ENCODE results near the gene CAPN1.

The CAPN1 gene

GRCh38 chr11:65185869-65186341 lies 4.2 kb downstream of the CAPN1 start:
- no peak overlapping the region for H3K4me3 ChIP-seq (ENCODE audit: low read depth, low read length)

GRCh38 chr11:65186701-65187100 lies 5.0 kb downstream of the CAPN1 start:
- no peak for TF ChIP-seq CTCF (conservative IDR thresholded peaks at IDR 0.05; ENCODE audit: low read depth, low read length)
- no peak overlapping the region for H3K4me3 ChIP-seq (ENCODE audit: low read depth, low read length)

More at GRCh38 chr11:65185869-65186341, 4.2 kb downstream of the CAPN1 start:
- TF ChIP-seq CTCF (conservative IDR thresholded peaks at IDR 0.05; ENCODE audit: low read depth, low read length), result peak; percentile 20
- DNase-seq (ENCODE audit: low read depth), result no peak

GRCh38 chr11:65187146-65187675 lies 5.5 kb downstream of the CAPN1 start:
- TF ChIP-seq CTCF (conservative IDR thresholded peaks at IDR 0.05; ENCODE audit: low read depth, low read length), result no peak
- no peak for DNase-seq (ENCODE audit: low read depth)
- H3K4me3 ChIP-seq (ENCODE audit: low read depth, low read length), result no peak overlapping the region

More at GRCh38 chr11:65186701-65187100, 5.0 kb downstream of the CAPN1 start:
- no peak for DNase-seq (ENCODE audit: low read depth)

- no peak for DNase-seq (ENCODE audit: low read depth)
- H3K4me3 ChIP-seq (ENCODE audit: low read depth, low read length), result no peak overlapping the region
- no peak for TF ChIP-seq CTCF (conservative IDR thresholded peaks at IDR 0.05; ENCODE audit: low read depth, low read length)
These were observed 6.3 kb downstream of the CAPN1 start for GRCh38 chr11:65187971-65188461.

- no peak for TF ChIP-seq CTCF (conservative IDR thresholded peaks at IDR 0.05; ENCODE audit: low read depth, low read length)
- DNase-seq (ENCODE audit: low read depth), result no peak
- no peak overlapping the region for H3K4me3 ChIP-seq (ENCODE audit: low read depth, low read length)
These were observed 6.8 kb downstream of the CAPN1 start for GRCh38 chr11:65188486-65188885.

- no peak for TF ChIP-seq CTCF (conservative IDR thresholded peaks at IDR 0.05; ENCODE audit: low read depth, low read length)
- DNase-seq (ENCODE audit: low read depth), result no peak
- no peak overlapping the region for H3K4me3 ChIP-seq (ENCODE audit: low read depth, low read length)
These were observed 7.5 kb downstream of the CAPN1 start for GRCh38 chr11:65189191-65189590.

GRCh38 chr11:65194564-65194963 lies 12.8 kb downstream of the CAPN1 start:
- H3K4me3 ChIP-seq (ENCODE audit: low read depth, low read length), result no peak overlapping the region
- no peak for TF ChIP-seq CTCF (conservative IDR thresholded peaks at IDR 0.05; ENCODE audit: low read depth, low read length)
- DNase-seq (ENCODE audit: low read depth), result no peak

Data from choroid plexus epithelial cell (primary cell).